Measurements from ENCODE around the gene LEAP2.

The LEAP2 gene, protein sequence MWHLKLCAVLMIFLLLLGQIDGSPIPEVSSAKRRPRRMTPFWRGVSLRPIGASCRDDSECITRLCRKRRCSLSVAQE

DNA sequence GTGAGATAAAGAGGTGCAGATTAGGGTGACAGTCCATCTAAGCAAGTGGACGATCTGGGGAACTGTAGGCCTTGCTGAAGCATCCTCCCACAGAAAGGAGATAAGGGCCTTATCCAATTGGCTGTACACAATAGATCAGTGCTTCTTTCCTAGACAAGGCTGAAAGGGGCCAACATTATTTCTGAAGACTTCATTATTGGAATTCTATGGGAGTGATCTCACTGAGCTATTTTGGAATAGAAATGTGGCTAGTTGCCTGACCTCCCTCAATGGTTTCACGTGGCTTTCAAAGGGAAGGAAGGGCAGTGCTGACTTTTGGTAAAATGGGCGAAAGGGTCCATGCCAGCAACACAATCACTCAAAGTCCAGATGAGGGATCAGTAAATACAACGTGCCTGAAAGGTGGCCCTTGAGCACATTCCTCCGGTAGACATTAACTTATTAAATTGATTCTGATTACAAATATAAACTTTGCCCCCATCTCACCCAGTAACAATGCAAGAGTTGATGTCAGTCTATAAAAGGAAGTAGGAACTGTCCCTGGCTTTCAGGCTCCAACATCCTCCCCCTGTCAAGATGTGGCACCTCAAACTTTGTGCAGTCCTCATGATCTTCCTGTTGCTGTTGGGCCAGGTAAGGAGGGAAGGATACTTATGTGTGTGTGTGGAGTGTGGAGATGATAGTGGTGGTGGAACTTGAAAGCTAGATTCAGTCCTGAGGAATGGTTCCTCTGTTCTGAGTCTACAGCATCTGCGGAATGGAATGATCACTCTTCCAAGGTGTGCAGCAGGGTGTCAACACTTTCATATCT is at the start of gene LEAP2:
Gene LEAP2 (plus strand): TSS at position 550 of the 811 bp plus-strand sequence. CDS start 27 bp downstream, at position 577.
- FAIRE-seq: no peak

DNA sequence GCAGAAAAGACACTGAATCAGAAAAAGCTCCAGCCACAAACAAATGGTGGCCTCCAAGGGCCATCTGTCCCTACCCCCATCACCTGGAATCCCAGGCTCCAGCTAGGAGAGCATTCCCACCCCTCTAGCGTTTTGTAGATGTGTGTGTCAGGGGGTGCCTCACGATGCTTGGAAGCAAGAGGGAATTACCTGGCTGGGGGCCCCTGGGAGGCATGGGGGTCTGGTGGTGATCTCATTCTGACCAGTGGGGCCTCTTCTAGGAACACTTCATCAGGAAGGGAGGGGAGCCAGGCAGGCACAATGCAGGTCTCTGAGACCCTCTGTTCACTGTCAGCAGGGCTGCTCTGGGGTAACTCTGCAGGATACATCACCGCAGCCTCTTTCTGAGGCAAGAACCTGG is 49.0 kb upstream of the LEAP2 start:
- no peak for FAIRE-seq

DNA sequence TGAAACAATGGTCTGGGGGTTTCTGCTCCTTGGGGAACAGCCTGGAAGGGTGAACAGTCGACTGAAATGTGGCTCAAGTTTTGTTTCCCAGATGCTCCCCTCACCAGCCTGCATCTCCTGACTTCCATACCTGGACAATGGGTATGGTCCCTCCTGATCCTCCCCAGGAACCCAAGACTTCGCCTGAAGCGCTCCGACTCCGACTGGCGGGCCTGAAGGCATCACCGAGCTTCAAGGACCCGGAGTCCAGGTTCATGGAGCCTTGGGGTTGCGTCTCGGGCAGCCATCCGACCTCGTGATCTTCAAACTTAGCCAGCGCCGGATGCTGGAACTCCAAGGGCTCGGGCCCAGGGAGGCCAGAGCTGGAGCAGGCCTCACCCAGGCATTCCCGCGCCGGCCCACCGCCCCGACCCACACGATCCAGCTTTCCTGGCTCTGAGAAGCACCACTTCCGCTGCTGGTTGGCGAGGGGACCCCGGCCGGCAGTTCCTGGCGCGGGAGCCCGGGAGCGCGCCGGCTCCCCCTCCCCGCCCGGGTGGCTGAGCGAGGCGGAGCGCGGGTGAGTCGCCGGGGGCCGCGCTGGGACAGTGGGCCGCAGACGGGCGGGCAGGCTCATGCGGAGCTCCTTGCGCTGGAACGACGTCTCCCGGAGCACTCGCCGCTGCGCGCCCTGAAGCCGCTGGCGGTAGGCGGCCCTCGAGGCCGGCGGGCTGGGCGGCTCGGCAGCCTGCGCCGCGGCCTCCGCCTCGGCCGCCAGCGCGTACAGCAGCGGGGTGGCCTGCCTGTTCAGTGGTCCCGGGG is 48.2 kb upstream of the LEAP2 start:
- FAIRE-seq: no peak

DNA sequence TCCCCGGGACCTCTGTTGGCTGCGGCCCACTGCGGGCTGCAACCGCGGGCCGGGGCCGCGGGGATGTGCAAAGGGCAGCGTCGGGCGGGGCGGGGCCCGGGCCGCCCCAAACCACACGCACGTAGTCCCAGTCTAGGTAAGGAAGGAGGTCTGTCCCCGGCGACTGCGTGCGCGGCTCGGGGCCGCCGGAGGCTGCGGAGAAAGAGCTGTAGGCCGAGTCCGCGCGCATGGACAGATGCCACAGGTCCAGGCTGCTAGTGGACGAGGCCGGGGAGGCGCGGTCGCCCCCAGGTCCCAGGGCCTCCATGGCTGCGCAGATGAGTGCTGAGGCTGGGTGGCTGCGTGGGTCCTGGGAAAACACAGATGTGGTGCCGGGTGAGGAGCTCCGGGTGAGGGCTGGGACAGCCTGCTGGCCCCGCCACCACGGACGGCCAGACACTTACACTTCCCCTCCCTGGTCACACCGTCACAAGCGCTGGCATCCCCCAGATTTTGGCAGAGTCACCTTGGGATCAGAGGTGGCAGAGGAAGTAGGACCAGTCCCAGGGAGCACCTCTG is 47.6 kb upstream of the LEAP2 start:
- no peak for FAIRE-seq

DNA sequence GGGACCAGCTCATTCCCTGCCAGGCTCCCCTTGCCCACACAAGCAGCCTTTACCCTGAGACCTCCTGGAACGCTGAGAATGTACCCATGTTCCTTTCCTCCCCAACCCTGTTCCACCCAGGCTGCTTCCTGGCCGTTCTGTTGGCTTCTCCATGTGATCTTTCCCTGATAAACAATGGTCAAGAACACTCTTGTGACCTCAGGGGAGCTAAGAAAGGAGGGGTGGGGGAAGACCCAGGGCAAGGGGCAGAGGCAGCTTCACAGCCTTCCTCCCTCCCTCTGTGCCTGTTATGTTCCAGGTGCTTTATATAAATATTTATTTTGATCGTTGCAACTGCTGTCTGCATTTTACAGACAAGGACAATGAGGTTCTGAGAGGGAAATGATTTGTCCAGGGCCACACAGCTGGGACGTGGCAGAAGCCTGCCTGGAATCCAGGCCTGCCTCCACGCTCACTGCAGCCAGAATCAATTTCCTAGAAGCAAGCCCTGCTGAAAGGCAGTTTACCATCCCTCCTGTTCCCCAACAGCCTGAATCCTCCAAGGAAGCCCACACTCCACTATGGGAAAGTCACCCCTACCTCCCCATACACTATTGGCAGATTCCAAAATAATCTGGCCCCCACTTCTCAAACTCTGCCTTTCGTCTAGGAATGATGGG is 46.9 kb upstream of the LEAP2 start:
- no peak for FAIRE-seq

DNA sequence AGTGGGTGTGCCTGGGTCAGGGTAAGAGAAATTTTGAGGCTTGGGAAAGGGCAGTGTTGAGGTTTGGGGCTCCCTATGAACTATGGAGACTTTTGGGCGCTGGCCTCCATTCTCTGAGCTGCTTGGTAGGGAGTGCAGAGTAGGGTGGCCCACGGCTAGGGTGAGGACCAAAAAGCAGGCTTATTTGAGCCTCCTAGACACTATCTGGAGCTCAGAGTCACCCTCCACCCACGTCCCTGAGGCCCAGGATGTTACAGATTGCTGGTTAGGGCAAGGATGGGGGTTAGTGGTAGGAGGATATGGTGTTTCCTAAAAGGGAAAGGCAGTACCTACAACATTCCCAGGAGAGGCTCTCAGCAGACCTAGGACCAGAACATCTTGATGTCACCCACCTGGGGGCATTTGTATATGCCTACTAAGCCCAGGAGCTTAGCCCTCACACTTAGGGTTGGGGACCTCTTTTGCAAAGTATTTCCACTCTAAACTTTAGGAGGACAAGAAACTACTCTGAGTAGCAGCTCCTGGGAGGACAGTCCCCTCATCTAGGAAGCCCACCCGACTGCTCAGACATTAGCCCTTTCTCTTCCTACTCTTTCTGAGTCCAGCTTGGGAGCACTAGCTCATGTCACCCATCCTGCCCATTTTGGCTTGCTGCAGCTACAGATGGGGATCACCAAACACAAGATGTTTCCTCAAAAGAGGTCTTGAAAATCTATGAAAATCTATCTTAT is 45.4 kb upstream of the LEAP2 start:
- no peak for FAIRE-seq

DNA sequence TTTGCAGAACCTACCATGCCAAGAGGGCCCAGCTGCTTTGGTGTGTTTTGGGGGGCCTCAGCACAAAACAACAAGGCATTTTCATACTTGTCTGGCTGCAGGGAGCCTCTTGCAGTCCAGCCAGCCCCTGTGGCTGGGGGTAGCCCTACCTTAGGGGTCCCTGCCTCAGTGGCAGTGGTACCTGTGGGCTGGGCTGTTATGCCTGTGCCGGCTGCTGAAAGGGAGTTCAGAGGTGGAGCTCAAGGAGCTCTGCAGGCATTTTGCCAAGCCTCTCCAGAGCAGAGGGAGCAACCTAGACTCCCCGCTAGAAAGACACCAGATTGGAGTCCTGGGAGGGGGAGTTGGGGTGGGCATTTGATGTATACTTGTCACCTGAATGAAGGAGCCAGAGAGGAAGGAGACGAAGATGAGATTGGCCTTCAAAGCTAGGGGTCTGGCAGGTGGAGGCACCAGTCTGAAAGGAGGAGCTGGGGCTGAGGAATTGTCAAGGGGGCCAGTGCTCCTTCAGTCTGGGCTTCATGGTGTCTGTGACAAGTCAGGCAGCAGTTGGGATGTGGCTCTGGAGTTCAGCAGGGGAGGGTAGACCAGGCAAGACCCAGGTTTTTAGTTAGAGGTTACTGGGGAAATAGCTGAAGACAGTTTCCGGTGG is 44.5 kb upstream of the LEAP2 start:
- no peak for FAIRE-seq

DNA sequence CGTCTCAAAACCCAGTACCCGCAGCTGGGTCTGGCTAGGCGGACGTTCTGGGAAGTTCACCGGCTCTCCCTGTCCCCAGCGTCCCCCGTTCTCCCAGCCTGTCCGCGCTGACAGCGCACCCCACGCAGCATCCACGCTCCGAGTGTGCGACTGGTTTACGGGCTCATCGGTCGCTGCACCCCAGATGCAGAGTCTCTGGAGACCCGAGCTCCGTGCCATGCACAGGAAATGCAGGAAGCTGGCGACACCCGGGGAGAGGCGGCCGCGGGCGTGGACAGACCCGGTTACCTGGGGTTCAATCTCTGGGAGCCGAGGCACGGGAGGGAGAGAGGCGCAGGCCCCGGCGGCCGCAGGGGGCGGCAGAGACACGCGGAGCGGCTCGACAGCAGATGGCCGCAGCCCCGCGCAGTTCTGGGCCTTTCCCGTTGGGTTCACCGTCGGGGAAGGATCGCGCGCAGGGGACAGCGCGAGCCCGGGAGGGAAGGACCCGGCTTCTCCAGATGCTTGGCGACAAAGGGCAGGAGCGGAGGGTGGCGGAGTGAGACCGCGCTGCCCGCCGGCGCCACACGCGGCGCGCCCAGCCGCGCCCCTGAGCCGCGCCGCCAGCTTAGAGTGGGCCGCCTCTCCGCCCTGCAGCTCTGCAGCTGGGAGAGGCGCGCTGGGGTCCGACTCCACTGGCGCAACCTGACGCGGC is 43.6 kb upstream of the LEAP2 start:
- no peak for FAIRE-seq

DNA sequence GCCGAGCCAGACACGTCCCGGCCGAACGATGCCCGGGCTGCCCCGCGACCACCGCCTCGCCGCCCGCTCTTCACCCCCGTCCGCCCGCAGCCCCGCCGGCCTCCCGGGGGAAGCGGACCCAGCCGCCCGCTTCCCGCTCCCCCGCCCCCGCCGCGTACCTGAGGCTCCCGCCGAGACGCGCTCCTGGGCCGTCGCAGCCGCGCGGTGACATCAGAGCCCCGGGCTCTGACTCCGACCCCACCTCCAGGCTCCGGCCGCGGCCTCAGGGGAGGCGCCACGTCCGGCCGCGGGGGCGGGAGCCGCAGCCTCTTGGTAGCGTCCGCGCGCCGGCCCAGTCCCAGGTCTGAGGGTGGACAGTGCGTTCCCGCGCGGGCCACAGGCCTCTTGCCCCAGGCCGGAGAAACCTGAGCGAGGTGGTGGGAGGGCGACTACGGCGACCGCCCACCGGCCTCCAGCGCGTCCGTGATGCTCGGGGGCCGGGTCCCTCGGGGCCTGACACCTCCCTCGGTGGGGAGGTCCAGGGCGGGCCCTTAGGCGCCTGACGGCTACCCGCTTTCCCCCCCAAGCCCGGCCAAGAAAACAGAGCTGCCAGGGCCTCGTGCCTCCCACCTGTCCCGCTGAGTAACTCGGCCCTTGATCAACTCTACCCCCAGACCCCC is 42.9 kb upstream of the LEAP2 start, which contains the start of gene SHROOM1:
Gene SHROOM1 (minus strand): TSS at position 212 of the 659 bp plus-strand sequence. CDS start 4,507 bp downstream, outside the sequence.
- no peak for FAIRE-seq

DNA sequence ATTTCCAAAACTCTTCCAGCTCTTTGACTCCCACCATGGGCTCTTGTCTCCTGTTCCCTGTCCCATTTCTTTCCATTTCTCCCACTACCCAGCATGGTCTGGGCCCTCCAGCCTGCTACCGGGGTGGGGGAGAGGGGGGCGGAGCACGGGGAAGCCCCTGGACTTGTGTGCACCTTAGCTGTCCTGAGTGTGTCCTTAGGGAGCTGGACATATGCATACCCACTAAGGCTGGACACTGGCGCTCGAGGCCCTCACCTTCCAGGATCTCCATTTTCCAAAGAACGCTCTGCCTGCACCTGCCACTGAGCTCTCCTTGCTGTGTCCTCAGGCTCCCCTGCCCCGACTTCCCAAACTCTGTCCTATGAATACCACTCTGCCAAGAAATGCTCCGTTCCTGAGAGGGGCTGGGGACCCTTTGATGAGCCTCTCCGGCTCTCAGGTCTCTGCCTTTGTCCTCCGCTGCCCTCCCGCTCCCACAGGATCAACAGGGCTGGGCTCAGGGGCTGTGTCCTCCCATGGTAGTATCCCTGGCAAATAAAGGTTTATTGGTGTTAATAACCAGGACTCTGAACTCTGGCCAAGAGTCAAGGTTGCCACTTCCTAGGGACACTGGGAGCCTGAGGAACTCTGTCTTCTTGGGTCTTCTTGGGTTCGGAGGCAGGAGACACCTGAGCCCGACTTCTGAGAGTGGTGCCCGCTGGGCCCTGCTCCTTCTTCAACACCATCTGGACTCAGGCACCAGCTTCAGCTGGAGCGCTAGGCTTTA is 42.2 kb upstream of the LEAP2 start:
- no peak for FAIRE-seq

DNA sequence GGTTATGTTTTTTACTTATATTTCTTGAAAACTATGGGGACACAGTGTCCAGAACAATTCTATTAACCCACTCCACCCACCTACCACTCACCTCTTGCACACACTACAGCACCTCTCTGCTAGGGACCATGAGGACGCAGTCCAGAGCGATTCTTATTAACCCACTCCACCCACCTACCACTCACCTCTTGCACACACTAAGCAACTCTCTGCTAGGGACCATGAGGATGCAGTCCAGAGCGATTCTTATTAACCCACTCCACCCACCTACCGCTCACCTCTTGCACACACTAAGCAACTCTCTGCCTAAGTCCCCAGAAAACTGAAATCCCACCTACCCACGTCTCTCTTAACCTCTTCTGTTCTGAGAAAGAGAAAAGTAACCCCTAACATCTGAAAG is 40.9 kb upstream of the LEAP2 start:
- no peak for FAIRE-seq

DNA sequence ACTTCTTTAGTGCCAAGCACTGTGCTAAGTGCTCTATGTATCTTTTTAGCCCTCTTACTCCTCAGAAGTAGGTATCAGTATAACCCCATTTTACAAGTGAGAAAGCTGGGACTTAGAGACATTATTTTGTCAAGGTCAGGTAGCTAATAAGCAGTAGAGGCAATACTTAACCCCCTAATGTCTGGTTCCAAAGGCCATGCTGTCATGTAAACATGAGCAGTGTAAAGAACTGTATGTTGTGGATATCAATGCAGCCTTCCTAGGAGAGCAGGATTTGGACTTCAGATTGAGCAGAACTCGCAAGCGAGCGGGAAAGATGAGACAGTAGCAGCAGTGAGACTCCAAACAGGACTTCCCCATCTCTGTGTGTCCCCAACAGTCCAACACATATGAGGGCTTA is 39.4 kb upstream of the LEAP2 start:
- FAIRE-seq: no peak

DNA sequence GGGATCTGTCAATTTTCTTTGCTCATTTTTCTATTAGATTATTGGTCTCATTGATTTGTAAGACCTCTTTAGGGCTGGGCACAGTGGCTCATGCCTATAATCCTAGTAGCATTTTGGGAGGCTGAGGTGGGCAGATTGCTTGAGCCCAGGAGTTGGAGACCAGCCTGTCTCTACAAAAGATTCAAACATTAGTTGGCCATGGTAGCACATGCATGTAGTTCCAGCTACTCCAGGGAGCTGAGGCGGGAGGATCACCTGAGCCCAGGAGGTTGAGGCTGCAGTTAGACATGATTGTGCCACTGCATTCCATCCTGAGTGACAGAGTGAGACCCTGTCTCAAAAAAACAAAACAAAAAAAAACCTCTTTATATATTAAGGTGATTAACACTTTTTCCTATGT is 36.6 kb upstream of the LEAP2 start:
- FAIRE-seq: no peak

DNA sequence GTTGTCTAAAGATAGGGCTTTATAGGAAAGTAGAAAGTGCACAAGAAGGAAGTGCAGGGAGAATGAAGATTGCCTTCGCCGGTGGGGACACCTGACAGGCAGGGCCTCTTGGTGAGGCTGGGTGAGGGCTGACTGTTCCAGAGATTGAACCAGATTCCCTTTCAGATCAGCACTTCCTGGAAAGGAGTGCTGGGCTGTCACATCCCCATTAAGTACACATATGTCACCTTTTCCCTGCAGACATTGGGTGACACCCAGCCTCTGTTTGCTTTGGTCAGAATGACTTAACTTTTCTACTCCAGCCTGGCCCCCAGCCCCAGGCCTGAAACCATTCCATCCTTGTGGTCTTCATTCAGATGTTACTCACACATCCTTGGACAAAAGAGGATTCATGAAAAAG is 35.6 kb upstream of the LEAP2 start:
- no peak for FAIRE-seq

DNA sequence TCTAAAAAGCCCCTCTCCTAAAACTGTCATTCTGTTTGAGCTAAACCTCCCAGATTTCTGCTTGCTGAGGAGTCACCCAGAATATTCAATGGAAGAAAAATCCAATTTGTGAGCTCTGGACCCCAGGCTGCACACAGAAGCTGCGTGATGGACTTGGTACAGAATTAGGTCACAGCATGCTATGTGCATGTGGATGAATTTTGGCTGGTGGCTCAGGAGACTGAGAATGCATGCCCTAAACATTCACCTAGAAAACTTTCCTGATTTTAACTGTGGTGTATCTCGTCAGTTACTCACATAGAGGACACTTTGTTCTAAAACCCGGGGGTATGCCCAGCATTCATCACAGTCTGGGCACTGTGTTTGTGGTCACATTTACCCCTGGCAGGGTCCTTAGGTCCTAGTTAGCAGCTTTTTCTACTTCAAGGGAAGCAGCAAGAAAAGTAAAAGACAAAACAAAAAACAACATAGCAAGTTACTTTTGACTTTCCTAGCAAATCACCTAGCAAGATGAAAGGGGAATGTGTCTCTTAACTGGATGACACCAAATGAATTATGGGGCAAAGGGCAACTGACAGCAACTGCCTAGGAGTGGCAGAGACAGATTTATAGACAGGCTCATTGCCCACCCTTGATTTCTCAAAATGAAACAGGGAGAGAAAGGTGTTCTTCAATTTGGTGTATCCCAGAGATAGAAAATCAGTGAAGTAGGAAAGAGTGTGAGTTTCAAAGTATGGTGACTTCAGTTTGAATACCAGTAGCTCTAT is 34.8 kb upstream of the LEAP2 start:
- FAIRE-seq: no peak

DNA sequence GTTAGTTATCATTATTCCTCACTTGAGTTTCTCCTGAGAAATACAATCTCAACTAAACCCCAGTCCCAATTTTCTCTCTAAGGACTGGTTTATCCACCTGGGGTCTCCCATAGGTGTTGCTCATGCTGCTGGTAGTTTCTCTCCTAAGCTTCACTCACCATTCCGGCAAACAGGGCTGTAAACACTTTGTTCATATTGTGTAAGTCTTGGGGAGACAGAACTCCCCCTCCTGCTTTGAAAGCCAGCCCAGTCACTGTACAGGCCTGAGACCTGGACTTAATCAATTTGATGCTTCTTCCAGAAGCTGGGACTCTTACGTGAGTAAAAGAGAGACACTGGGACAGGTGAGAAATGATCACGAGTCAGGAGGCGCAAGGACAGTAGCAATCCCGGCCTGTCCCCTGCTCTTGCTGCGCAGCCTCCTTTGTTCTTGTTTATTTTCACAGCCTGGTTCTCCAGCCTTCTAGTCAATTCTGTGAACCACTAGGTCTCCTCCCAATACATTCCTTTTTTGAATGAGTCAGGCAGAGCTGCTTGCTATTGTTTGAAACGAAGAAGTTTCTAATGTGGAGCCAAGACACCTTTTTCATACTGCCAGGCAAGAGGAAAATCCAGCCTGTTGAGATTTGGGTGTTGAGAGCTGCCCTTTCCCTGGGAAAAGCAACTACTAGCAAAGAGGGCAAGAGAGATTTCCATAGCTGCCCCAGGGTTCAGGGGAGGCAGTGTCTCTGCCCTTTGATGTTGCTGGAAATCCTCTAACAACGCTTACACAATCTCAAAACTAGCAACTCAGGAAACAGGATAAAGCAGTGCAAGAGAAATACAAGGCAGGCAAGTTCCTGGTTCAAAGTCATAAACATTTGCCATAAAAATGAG is 33.8 kb upstream of the LEAP2 start:
- no peak for FAIRE-seq

DNA sequence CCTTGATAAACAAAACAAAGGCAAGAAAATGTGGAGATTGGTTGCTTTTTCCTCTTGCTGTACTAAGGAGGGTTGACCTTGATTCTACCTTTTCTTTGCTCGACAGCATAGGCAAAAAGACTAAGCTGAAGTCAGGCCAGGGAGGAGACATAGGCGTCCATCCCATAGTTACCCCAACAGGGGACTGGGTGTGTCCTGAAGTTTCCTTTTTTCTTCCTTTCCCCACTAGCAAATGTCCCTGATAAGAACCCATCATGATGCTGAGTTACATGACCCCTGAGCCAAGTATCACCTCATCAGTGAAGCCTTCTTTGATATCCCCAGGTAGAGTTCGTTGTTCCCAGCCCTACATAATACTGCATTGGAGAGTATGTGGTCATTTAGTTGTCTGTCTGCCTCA is 33.2 kb upstream of the LEAP2 start:
- FAIRE-seq: no peak

DNA sequence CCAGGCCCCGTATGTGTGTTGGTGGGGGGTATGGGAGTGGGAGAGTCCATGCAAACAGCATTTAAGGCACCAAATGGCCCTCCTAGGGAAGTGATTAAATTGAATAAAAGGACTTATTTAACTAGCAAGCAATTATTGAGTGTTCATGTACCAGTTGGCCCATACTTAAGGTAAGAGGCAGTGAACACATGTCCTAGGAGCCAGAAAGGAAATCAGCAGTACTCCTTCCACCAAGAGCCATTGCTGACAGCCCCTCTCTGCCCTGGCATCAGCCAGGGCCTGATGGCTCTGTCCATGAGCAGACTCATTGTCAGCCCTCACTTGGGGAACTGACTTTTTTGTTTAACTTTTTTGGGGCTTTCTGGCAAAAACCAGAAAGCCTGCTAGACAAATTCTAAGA is 32.6 kb upstream of the LEAP2 start:
- no peak for FAIRE-seq

Measured in A204.1 (cell line).